ENCODE data around the gene RAB1A. TPM values are rescaled to one million over a fixed set of nuclear protein-coding genes. Genes with fewer than 3 reads are reported as not detected.
A peak's percentile ranks its signal among the peaks of the same experiment; 100 is the strongest.

RAB1A gene
- total and polyA plus RNA-seq, 2 of the 13 experiments (the other 11 are each of a cell fraction or from before 2014, with no cell fraction given) = 206 to 226 TPM

- TF ChIP-seq FOXC1 (CRISPR knock-in tag; IDR thresholded peaks at IDR 0.05; ENCODE audit: borderline replicate concordance) = peak; percentile 82
- TF ChIP-seq ZNF496 (CRISPR knock-in tag; IDR thresholded peaks at IDR 0.05; ENCODE audit: insufficient replicate concordance) = no peak
- TF ChIP-seq, protein P1, sequence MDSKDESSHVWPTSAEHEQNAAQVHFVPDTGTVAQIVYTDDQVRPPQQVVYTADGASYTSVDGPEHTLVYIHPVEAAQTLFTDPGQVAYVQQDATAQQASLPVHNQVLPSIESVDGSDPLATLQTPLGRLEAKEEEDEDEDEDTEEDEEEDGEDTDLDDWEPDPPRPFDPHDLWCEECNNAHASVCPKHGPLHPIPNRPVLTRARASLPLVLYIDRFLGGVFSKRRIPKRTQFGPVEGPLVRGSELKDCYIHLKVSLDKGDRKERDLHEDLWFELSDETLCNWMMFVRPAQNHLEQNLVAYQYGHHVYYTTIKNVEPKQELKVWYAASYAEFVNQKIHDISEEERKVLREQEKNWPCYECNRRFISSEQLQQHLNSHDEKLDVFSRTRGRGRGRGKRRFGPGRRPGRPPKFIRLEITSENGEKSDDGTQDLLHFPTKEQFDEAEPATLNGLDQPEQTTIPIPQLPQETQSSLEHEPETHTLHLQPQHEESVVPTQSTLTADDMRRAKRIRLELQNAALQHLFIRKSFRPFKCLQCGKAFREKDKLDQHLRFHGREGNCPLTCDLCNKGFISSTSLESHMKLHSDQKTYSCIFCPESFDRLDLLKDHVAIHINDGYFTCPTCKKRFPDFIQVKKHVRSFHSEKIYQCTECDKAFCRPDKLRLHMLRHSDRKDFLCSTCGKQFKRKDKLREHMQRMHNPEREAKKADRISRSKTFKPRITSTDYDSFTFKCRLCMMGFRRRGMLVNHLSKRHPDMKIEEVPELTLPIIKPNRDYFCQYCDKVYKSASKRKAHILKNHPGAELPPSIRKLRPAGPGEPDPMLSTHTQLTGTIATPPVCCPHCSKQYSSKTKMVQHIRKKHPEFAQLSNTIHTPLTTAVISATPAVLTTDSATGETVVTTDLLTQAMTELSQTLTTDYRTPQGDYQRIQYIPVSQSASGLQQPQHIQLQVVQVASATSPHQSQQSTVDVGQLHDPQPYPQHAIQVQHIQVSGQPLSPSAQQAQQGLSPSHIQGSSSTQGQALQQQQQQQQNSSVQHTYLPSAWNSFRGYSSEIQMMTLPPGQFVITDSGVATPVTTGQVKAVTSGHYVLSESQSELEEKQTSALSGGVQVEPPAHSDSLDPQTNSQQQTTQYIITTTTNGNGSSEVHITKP (CRISPR knock-in tag; IDR thresholded peaks at IDR 0.05; ENCODE audit: low read depth) = no peak
- TF ChIP-seq ZNF556 (CRISPR knock-in tag; IDR thresholded peaks at IDR 0.05; ENCODE audit: borderline replicate concordance) = no peak
- 0 out of 2 replicates have a peak, but pooled peaks have one; percentile 23 for TF ChIP-seq THAP7 (CRISPR knock-in tag; IDR thresholded peaks at IDR 0.05)
- TF ChIP-seq, protein P2, sequence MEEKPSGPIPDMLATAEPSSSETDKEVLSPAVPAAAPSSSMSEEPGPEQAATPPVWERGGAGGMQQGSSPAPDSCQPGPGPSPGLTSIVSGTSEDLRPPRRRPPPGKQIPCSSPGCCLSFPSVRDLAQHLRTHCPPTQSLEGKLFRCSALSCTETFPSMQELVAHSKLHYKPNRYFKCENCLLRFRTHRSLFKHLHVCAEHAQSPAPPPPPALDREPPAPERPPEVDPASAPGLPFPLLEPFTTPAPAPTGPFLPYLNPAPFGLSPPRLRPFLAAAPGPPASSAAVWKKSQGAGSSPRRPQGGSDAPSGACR (CRISPR knock-in tag; IDR thresholded peaks at IDR 0.05) = no peak
- TF ChIP-seq HES4 (CRISPR knock-in tag; IDR thresholded peaks at IDR 0.05; ENCODE audit: borderline replicate concordance) = no peak
- TF ChIP-seq ZNF30 (CRISPR knock-in tag; IDR thresholded peaks at IDR 0.05) = peak; percentile 72; the same call in 1 of the 2 replicates
- TF ChIP-seq RAD21 (CRISPR knock-in tag; IDR thresholded peaks at IDR 0.05) = peak; percentile 51
- 0 out of 2 replicates have a peak, but pooled peaks have one; percentile 5 for TF ChIP-seq RXRB (CRISPR knock-in tag; IDR thresholded peaks at IDR 0.05; ENCODE audit: borderline replicate concordance)
- TF ChIP-seq HIVEP1 (CRISPR knock-in tag; IDR thresholded peaks at IDR 0.05) = no peak
- peak; percentile 38; the same call in 1 of the 2 replicates for TF ChIP-seq ZNF468 (CRISPR knock-in tag; IDR thresholded peaks at IDR 0.05)
- no peak for TF ChIP-seq ZNF251 (CRISPR knock-in tag; IDR thresholded peaks at IDR 0.05)
- TF ChIP-seq XRCC5 (optimal IDR thresholded peaks at IDR 0.05; ENCODE audit: low read length) = no peak
- TF ChIP-seq KDM5A (IDR thresholded peaks at IDR 0.05; ENCODE audit: borderline replicate concordance, low read length) = peak; percentile 44; the same call in 1 of the 2 replicates
- peak; percentile 13 to 15; a peak in 1 of 4 replicates for TF ChIP-seq HMGXB4 (CRISPR knock-in tag; IDR thresholded peaks at IDR 0.05; ENCODE audit: borderline replicate concordance in 1 of 2, low read depth in 1 of 2)
- TF ChIP-seq ZC3H13 (CRISPR knock-in tag; IDR thresholded peaks at IDR 0.05) = no peak
- no peak for TF ChIP-seq ISX (CRISPR knock-in tag; conservative IDR thresholded peaks at IDR 0.05)
- no peak; the same call in 1 of the 2 replicates for TF ChIP-seq HOXA9 (CRISPR knock-in tag; IDR thresholded peaks at IDR 0.05; ENCODE audit: borderline replicate concordance)
- TF ChIP-seq ZBTB21 (CRISPR knock-in tag; IDR thresholded peaks at IDR 0.05) = no peak
- TF ChIP-seq CBX5 (CRISPR knock-in tag; IDR thresholded peaks at IDR 0.05; ENCODE audit: borderline replicate concordance) = peak; percentile 17; the same call in 1 of the 2 replicates
- no peak for TF ChIP-seq NBN (conservative IDR thresholded peaks at IDR 0.05)
- TF ChIP-seq ZNF143 (CRISPR knock-in tag; IDR thresholded peaks at IDR 0.05) = no peak
These were observed 74.3 kb downstream of the RAB1A start (continued) for GRCh38 chr2:65055422-65056214.
